KMS-11 (cell line): Measurements from ENCODE around the gene RNF146.
"Not testable (repeated sequence)": the region's sequence is repeated elsewhere in the genome, so short reads cannot be mapped to it uniquely, and the experiment has no call there.

Experiments
- H2AFZ ChIP-seq: fragments of 200-600 bp; sonication (generic); 2 replicates; pipeline ENCODE4 v1.6.1; 2016; ENCODE audit warnings: antibody characterized with exemption, mixed run types, low read depth
- H3K27ac ChIP-seq: fragments of 200-600 bp; sonication (generic); 2 replicates; pipeline ENCODE4 v1.6.1; 2016; ENCODE audit warnings: mild to moderate bottlenecking, mixed run types
- H3K27me3 ChIP-seq: fragments of 200-600 bp; sonication (generic); 2 replicates; pipeline ENCODE4 v1.6.1; 2017; ENCODE audit warnings: mild to moderate bottlenecking, low read depth, mixed run types, moderate library complexity; ENCODE audit not compliant: insufficient read depth
- H3K36me3 ChIP-seq: fragments of 200-600 bp; sonication (generic); 2 replicates; pipeline ENCODE4 v1.6.1; 2017; ENCODE audit warnings: mild to moderate bottlenecking, mixed run types; ENCODE audit not compliant: insufficient read depth
- H3K4me1 ChIP-seq: fragments of 200-600 bp; sonication (generic); 2 replicates; pipeline ENCODE4 v1.6.1; 2016; ENCODE audit warnings: mild to moderate bottlenecking, low read depth, mixed run types; ENCODE audit not compliant: poor library complexity, severe bottlenecking
- H3K4me2 ChIP-seq: fragments of 200-600 bp; sonication (generic); 2 replicates; pipeline ENCODE4 v1.7.0; 2016; ENCODE audit warnings: mild to moderate bottlenecking, mixed run types
- H3K4me3 ChIP-seq: fragments of 200-600 bp; sonication (generic); IDR thresholded peaks from 2 replicates; pipeline ENCODE4 v1.6.1; 2017; ENCODE audit warnings: low read depth, low read length, mixed read lengths; ENCODE audit not compliant: insufficient read depth
- H3K79me2 ChIP-seq: fragments of 200-600 bp; sonication (generic); 2 replicates; pipeline ENCODE4 v1.6.1; 2016; ENCODE audit warnings: low read depth, mixed run types; ENCODE audit not compliant: insufficient read depth
- H3K9ac ChIP-seq: fragments of 200-600 bp; sonication (generic); 2 replicates; pipeline ENCODE4 v1.6.1; 2016; ENCODE audit warnings: mild to moderate bottlenecking, mixed run types
- H4K20me1 ChIP-seq: fragments of 200-600 bp; sonication (generic); 2 replicates; pipeline ENCODE4 v1.6.1; 2016; ENCODE audit warnings: mild to moderate bottlenecking, mixed run types; ENCODE audit not compliant: insufficient read depth
- TF ChIP-seq, protein P1 (sequence below): fragments of 200-600 bp; sonication (generic); conservative IDR thresholded peaks from 2 replicates; pipeline ENCODE4 v1.6.1; 2017; ENCODE audit warnings: low read depth, mild to moderate bottlenecking, antibody characterized with exemption, low read length, moderate library complexity, mixed read lengths

The RNF146 gene

DNA sequence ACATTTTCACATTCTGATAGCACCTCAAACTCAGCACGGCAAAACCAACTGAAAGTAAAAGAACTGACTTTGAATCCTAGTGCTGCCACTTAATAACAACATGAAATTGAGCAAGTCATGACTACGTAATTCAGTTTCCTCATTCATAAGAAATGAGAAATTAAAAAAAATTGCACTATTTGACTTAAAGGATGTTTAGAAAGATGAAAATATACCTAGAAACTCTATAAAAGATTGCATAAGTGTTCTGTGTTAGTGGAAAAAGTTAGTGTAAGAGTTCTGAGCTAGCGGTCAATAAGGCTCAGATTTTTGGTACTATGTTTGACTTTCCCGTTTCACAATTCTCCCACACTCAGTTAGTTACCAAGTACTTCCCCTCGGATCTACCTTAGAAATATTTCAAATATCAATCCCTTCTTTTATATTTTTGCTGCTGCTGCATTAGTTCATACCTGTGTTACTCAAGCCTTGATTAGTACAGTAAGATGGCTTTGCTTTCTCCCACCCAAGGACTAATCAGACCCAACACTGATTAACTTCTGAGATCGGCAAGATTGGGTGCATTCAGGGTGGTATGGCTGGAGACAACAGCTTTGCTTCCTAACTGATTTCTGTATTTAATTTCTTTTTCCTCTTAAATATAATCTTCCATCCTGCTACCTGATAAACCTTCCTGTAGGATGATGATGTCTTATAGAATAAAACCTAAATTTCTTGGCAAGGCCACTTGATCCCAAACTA lies 50.9 kb downstream of the RNF146 start:
- Histone ChIP-seq H3K36me3 (no peaks in the 10 kb centered on the region), H2AFZ (no peak overlapping the region), H3K4me2 (no peak overlapping the region), H3K79me2 (no peaks in the 10 kb centered on the region), H3K27me3 (no peaks in the 10 kb centered on the region), H3K4me3 (no peak overlapping the region), H3K4me1 (no peaks in the 10 kb centered on the region), H4K20me1 (no peaks in the 10 kb centered on the region), H3K27ac (no peak overlapping the region), H3K9ac (no peak overlapping the region)
- TF ChIP-seq, protein P1, sequence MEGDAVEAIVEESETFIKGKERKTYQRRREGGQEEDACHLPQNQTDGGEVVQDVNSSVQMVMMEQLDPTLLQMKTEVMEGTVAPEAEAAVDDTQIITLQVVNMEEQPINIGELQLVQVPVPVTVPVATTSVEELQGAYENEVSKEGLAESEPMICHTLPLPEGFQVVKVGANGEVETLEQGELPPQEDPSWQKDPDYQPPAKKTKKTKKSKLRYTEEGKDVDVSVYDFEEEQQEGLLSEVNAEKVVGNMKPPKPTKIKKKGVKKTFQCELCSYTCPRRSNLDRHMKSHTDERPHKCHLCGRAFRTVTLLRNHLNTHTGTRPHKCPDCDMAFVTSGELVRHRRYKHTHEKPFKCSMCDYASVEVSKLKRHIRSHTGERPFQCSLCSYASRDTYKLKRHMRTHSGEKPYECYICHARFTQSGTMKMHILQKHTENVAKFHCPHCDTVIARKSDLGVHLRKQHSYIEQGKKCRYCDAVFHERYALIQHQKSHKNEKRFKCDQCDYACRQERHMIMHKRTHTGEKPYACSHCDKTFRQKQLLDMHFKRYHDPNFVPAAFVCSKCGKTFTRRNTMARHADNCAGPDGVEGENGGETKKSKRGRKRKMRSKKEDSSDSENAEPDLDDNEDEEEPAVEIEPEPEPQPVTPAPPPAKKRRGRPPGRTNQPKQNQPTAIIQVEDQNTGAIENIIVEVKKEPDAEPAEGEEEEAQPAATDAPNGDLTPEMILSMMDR, result no peak

DNA sequence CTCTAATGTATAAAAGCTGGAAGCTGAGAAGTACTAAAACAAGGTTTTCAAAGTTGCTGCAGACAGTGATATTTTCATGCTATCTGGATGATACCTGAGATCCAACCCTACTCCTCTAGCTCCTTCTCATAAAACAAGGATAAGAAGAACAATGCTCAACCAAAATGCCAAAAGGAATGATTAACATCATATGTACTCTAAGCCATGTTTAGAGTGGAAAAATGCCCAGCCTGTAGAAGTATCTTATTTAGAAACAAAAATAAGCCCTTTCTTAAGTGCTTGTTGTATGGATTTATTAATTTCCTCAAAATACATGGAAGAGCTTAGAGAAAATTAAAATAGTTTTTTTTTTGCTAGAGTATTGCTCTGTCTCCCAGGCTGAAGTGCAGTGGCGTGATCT lies 53.0 kb downstream of the RNF146 start:
- TF ChIP-seq, protein P1, result no peak
- Histone ChIP-seq H3K4me2 (no peak overlapping the region), H3K4me3 (no peak overlapping the region), H3K27ac (no peak overlapping the region), H3K36me3 (no peaks in the 10 kb centered on the region), H2AFZ (no peak overlapping the region), H3K9ac (no peak overlapping the region), H3K4me1 (no peaks in the 10 kb centered on the region), H4K20me1 (no peaks in the 10 kb centered on the region), H3K79me2 (no peaks in the 10 kb centered on the region), H3K27me3 (no peaks in the 10 kb centered on the region)

DNA sequence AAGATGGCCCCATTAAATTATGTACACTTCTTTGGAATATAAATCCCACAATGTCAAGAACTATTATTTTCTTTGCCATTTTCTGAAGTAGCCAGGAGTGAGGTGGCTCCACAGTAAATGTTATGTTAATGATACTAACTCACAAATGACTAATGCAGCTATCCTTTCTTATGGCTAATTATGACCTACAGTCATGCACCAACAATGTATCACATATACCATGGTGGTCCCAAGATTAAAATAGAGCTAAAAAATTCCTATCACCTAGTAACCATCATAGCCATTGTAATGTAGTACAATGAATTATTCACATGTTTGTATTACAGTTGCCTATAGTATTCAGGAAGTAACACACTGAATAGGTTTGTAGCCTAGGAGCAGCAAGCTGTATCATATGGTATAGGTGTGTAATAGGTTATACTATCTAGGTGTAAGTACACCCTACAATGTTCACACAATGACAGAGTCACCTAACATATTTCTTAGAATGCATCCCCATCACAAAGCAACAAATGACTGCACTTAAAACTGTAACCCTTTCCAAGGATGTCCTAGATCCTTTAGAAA lies 61.5 kb downstream of the RNF146 start:
- no peak overlapping the region for H3K4me2 ChIP-seq
- no peaks in the 10 kb centered on the region for H3K27me3 ChIP-seq
- no peak overlapping the region for H3K4me3 ChIP-seq

DNA sequence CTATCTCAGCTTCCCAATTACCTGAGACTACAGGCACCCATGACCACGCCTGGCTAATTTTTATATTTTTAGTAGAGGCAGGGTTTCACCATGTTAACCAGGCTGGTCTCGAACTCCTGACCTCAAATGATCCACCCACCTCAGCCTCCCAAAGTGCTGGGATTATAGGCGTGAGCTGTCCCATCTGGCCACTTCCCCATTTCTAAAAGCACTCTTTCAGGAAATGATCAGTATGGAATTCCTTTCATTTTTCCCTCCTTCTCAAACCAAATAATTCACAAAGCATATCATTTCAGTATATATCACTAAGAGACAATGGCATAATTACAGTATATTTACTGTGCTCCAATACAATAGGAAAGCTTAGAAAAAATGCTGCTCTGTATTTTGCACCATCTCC lies 64.6 kb downstream of the RNF146 start:
- H3K9ac ChIP-seq, H3K4me3 ChIP-seq, H3K4me2 ChIP-seq, H3K79me2 ChIP-seq, H2AFZ ChIP-seq, H3K27me3 ChIP-seq, H3K4me1 ChIP-seq, H3K36me3 ChIP-seq, H3K27ac ChIP-seq, H4K20me1 ChIP-seq: not testable (repeated sequence)

More for the DNA sequence above, 61.5 kb downstream of the RNF146 start:
- Histone ChIP-seq H3K9ac (no peak overlapping the region), H3K79me2 (no peaks in the 10 kb centered on the region), H2AFZ (no peak overlapping the region), H4K20me1 (no peaks in the 10 kb centered on the region), H3K4me1 (no peaks in the 10 kb centered on the region), H3K36me3 (no peaks in the 10 kb centered on the region), H3K27ac (no peak overlapping the region)
- TF ChIP-seq, protein P1, result no peak

DNA sequence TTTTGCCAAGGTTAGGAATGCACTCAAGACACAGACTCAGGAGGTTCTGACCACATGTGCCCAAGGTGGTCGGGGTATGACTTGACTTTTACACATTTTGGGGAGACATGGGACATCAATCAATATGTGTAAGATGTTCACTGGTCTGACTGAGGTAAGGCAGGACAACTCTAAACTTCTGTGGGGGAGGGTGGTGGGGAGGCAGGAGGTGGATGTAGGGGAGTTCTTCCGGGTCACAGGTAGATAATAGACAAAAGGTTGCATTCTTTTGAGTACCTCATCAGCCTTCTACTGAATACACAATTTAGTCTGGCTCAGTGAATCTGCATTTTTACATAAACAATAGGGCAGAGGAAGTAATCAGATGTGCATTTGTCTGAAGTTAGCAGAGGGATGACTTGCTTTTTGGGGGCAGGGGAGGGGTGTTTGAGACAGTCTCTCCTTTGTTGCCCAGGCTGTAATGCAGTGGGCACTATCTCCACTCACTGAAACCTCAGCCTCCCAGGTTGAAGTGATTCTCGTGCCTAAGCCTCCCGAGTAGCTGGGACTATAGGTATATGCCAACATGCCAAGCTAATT lies 65.8 kb downstream of the RNF146 start:
- no peaks in the 10 kb centered on the region for H4K20me1 ChIP-seq
- no peak overlapping the region for H3K27ac ChIP-seq
- H3K9ac ChIP-seq, result no peak overlapping the region
- TF ChIP-seq, protein P1, result no peak
- no peaks in the 10 kb centered on the region for H3K27me3 ChIP-seq
- no peaks in the 10 kb centered on the region for H3K4me1 ChIP-seq
- H3K36me3 ChIP-seq, result no peaks in the 10 kb centered on the region
- H3K4me3 ChIP-seq, result no peak overlapping the region
- H3K79me2 ChIP-seq, result peaks cover 2% of the 10 kb centered on the region; the same call in 1 of the 2 replicates
- no peak overlapping the region for H2AFZ ChIP-seq
- no peak overlapping the region for H3K4me2 ChIP-seq
